Pulmonary artery endothelial cell (primary cell): ENCODE measurements around the gene PRKAR1B. TPM values are rescaled to one million over a fixed set of nuclear protein-coding genes. Genes with fewer than 3 reads are reported as not detected.

Source experiments
- DNase-seq: peaks from one replicate; pipeline ENCODE4 v3.0.0-alpha.2; 2011; ENCODE audit warnings: low read depth, low spot score
- total RNA-seq: library from RNA; depleted of rRNA; stranded (reverse); fragments of >200 nt; gene quantifications from 2 replicates; pipeline ENCODE4 v1.2.3, GENCODE V29; 2014

Gene PRKAR1B
- total RNA-seq, 1 donor from 2014 or later = 24.5 TPM

DNA sequence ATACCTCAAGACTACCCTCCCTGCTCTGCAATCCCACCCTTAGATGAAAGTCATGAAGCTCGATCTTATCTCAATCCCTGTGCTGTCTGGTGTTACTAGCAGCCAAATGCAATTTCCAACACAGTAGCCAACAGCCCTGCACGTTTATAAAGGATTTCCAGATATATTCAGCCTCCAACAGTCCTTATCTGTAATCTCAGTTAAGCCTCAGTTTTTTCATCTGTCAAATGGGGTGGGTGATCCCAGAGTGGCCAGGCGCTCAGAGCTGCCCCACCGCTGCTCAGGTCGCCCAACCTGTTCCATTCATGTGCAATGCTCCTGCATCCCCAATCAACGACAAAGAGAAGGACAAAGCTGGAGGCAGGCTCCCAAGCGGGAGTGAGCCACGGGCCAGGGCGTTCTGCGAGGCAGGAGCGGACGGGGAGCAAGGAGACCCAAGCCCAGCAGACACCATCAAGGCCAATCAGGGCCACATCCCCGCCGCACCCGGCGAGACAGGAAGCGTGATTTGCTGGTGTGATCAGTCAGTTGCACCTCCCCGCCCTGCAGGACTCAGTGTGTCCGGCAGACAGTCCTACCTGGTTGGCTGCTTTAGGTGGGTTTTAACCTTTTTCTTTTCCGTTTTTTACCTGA lies 227.1 kb downstream of the PRKAR1B start:
- no peak for DNase-seq

Other genes starting within 250 kb of the PRKAR1B start
- 63.2 and 75.6 TPM in 2 replicates for gene PDGFA, start 207.4 kb downstream of the PRKAR1B start, total RNA-seq
- 19.3 and 24.0 TPM in 2 replicates for gene DNAAF5, start 582 bp downstream of the PRKAR1B start, total RNA-seq
- gene SUN1, start 105.2 kb upstream of the PRKAR1B start, total RNA-seq = 177 and 178 TPM in 2 replicates
- gene GET4, start 149.3 kb upstream of the PRKAR1B start, total RNA-seq = 38.5 and 44.2 TPM in 2 replicates
- gene ADAP1, start 227.4 kb upstream of the PRKAR1B start, total RNA-seq = 0.79 and 1.8 TPM in 2 replicates
- 5.9 and 7.7 TPM in 2 replicates for gene COX19, start 248.3 kb upstream of the PRKAR1B start, total RNA-seq